Thoracic aorta (tissue), 2 donors: Measurements from ENCODE around the gene DCDC2B. TPM values are rescaled to one million over a fixed set of nuclear protein-coding genes. Genes with fewer than 3 reads are reported as not detected.

Source experiments
- ATAC-seq: fragments of 150-250 bp; one replicate; pipeline ENCODE4 v1.8.0; 2017; ENCODE audit warnings: low read depth; ENCODE audit not compliant: insufficient number of reproducible peaks, low FRiP score
- DNase-seq: peaks from one replicate; pipeline ENCODE4 v3.0.0-alpha.2; 2020; ENCODE audit warnings: low spot score
- H3K27ac ChIP-seq, 2 donors: fragments of 200-600 bp; sonication (generic); 1 replicate in 1 of 2; 2 replicates in 1 of 2; pipeline ENCODE4 v1.5.1; 2016; ENCODE audit warnings: mild to moderate bottlenecking in 2 of 2, moderate library complexity in 2 of 2
- H3K27me3 ChIP-seq: fragments of 200-600 bp; sonication (generic); replicated peaks from 2 replicates; pipeline ENCODE4 v1.6.0; 2016; ENCODE audit warnings: mild to moderate bottlenecking; ENCODE audit not compliant: insufficient read depth
- H3K36me3 ChIP-seq: fragments of 200-600 bp; sonication (generic); one replicate; pipeline ENCODE4 v1.5.1; 2016
- H3K4me1 ChIP-seq, 2 donors: fragments of 200-600 bp; sonication (generic); 1 replicate in 1 of 2; 2 replicates in 1 of 2; pipeline versions ENCODE4 v1.5.1 to v1.6.0; 2016; ENCODE audit warnings: low read depth in 2 of 2, mild to moderate bottlenecking in 1 of 2; ENCODE audit not compliant: control insufficient read depth in 1 of 2
- H3K4me3 ChIP-seq: fragments of 200-600 bp; sonication (generic); 2 replicates; pipeline ENCODE4 v1.5.1; 2016; ENCODE audit warnings: mild to moderate bottlenecking
- H3K9me3 ChIP-seq: fragments of 200-600 bp; sonication (generic); 2 replicates; pipeline ENCODE4 v1.5.1; 2016
- total RNA-seq, 2 donors: library from RNA; depleted of rRNA; stranded (reverse); fragments of >200 nt; gene quantifications; one replicate each; pipeline versions ENCODE4 v1.1.0 to v1.2.3, GENCODE V29; 2016
- TF ChIP-seq, protein P1 (sequence below): fragments of 200-600 bp; sonication (generic); IDR thresholded peaks from one replicate; pipeline ENCODE4 v1.5.1; 2019; ENCODE audit warnings: antibody characterized with exemption

DCDC2B gene
- total RNA-seq, 2 donors from 2014 or later = not detected

DNA sequence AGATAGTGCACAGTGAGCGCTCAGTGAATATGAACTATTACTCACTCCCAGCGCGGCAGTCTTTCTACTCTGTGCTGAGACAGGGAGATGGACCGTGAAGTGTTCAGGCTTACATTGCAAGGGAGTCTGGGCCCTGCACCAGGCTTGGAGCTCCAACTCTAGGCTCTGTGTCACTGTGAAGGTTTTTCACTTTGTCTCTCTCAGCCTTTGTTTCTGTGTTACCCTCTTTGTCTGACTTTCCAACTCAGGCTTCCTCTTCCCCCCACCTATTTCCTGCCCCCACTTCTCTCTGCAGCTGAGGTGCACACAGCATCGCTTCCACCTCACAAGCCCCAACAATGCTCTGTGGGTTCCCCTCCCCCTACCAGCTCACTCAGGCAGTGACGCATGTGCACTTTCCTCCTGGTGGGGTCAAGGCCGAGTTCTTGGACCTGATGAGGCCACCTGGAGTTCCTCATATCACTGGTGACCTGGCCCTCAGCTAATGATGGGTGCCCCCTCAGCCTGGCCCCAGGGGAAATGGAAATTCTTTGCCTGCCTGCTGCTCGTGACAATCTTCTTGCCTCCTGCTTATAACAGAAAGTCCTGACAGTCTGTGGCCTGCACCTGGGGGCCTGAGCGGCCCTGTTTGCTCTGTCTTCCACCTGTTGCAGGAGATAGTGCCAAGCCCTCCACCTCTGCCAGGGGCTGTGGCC, 41.1 kb downstream of the DCDC2B start:
- Histone ChIP-seq H3K4me3 (no peak overlapping the region), H3K27ac (no peak overlapping the region), H3K27me3 (no peaks in the 10 kb centered on the region), H3K9me3 (no peaks in the 10 kb centered on the region), H3K36me3 (no peaks in the 10 kb centered on the region), H3K4me1 (peaks cover 6 to 20% of the 10 kb centered on the region in 2 donors)
- TF ChIP-seq, protein P1, sequence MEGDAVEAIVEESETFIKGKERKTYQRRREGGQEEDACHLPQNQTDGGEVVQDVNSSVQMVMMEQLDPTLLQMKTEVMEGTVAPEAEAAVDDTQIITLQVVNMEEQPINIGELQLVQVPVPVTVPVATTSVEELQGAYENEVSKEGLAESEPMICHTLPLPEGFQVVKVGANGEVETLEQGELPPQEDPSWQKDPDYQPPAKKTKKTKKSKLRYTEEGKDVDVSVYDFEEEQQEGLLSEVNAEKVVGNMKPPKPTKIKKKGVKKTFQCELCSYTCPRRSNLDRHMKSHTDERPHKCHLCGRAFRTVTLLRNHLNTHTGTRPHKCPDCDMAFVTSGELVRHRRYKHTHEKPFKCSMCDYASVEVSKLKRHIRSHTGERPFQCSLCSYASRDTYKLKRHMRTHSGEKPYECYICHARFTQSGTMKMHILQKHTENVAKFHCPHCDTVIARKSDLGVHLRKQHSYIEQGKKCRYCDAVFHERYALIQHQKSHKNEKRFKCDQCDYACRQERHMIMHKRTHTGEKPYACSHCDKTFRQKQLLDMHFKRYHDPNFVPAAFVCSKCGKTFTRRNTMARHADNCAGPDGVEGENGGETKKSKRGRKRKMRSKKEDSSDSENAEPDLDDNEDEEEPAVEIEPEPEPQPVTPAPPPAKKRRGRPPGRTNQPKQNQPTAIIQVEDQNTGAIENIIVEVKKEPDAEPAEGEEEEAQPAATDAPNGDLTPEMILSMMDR = no peak
- DNase-seq = no peak
- no peak for ATAC-seq

DNA sequence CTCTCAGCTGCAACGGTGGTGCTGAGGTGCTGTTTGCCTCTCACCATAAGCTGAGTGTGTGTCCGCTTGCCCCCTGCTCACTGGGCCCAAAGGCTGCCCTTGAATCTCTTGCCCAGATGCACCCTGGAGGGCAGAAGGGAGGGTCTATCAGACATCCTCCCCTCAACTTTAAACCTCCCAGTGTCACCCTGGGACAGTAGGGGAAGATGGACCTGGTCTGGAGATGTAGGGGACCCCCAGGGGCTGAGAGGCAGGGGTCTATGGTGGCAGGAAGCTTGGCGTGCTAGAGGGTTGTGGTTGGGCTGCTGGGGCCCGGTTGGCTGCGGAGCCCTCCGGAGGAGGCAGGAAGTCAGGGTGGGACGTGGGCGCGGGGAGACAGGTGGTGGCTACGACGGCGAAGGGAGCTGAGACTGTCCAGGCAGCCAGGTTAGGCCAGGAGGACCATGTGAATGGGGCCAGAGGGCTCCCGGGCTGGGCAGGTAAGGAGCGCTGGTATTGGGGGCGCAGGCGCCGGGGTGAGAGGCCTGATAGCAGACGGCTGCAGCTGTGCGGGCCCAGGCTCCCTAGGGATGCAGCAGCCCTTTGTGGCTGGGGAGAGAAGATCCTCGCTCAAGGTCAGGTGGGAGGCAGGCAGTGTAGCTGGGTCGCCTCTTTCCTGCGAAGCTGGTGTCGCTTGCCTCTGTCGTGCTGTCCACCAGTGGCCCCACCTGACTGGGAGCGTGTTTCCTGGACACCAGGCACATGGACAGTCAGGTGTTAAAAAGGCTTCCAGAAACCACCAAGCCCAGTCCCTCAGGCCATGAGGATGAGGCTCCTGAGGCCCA, 42.2 kb downstream of the DCDC2B start, which contains the start of gene LCK:
TSS of gene LCK (plus strand) at position 373 of the 824 bp plus-strand sequence. CDS start 23,065 bp downstream, outside the sequence.
- DNase-seq = no peak
- peaks cover 6 to 20% of the 10 kb centered on the region in 2 donors for H3K4me1 ChIP-seq
- H3K27me3 ChIP-seq = no peaks in the 10 kb centered on the region
- H3K4me3 ChIP-seq = peak within 1 kb of the TSS; percentile 30
- no peak for ATAC-seq
- TF ChIP-seq, protein P1 = no peak
- H3K36me3 ChIP-seq = no peaks in the 10 kb centered on the region
- no peak within 1 kb of the TSS for H3K27ac ChIP-seq
- no peaks in the 10 kb centered on the region for H3K9me3 ChIP-seq

DNA sequence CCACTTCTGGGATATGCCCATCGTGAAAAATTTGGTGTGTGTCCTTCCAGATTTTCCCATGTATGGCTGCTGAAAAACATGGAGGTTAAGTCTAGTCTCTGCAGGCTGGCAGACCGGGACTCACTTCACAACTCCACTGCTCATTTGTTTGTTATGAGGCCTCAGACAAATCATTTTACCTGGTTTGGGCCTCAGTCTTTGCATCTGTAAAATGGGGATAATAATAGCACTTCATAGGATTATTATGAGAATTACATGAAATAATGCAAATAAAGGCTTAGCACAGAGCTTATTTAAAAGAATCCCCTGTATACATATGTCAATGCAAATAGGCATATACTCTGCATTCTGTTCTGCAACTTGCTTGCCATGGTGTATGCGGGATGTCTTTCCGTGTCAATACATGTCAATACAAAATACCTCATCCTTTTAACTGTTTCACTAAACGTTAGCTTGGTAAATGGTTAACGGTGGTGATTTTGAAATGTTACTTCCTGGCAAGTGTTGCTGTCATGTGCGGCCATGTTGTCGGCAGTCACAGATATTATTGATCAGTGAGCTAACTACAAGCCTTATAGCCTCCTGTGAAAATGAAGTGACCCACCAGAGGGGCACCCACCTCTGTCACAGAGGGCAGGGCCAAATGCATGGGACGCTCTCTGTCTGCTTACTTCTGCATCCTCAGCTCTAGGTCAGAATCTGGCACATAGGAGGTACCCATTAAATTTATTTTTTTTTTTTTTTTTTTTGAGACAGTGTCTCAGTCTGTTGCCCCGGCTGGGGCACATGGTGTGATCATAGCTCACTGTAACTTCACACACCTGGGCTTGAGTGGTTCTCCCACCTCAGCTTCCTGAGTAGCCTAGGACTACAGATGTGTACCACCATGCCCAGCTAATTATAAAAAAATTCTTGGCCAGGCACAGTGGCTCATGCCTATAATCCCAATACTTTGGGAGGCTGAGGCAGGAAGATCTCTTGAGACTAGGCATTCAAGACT, 46.5 kb downstream of the DCDC2B start:
- H3K4me1 ChIP-seq = no peaks in the 10 kb centered on the region
- TF ChIP-seq, protein P1 = no peak
- no peaks in the 10 kb centered on the region for H3K36me3 ChIP-seq
- no peaks in the 10 kb centered on the region for H3K9me3 ChIP-seq
- no peak for ATAC-seq
- H3K4me3 ChIP-seq = no peak overlapping the region
- H3K27me3 ChIP-seq = no peaks in the 10 kb centered on the region
- no peak for DNase-seq
- no peak overlapping the region for H3K27ac ChIP-seq

DNA sequence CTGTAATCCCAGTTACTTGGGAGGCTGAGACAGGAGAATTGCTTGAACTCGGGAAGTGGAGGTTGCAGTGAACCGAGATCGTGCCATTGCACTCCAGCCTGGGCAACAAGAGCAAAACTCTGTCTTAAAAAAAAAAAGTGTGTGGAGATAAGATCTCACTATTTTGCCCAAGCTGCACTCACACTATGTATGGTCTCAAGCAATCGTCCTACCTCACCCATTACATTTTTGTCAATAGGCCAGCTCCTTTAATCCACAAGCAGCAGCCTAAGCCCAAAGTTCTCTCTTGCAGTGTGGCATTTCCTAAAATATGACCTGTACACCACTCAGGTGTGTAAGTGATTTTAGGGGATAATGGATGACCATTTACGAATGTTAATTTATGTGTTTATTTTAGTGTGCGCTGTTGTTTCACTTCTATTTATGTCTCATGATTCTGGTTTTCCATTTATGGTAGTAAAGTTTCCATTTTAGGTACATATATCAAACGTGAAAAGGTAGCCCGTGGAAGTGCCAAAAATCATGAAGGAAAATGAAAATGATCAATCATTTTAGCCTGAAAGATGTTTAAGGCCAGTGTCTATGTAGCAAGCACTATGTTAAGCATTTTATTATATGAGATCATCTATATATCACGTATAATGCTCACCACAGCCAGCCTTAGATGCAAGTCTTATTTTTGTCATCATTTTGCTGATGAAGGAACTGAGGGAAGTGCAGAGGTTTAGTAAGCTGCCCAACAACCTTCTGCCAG, 47.8 kb downstream of the DCDC2B start:
- ATAC-seq (no peak), DNase-seq (no peak)
- TF ChIP-seq, protein P1 = no peak
- Histone ChIP-seq H3K36me3 (no peaks in the 10 kb centered on the region), H3K27ac (no peak overlapping the region), H3K4me3 (no peak overlapping the region), H3K4me1 (no peaks in the 10 kb centered on the region), H3K9me3 (no peaks in the 10 kb centered on the region), H3K27me3 (no peaks in the 10 kb centered on the region)
